Mesenteric fat pad (tissue), 1 donor: ENCODE data around the gene BMS1. TPM values are rescaled to one million over a fixed set of nuclear protein-coding genes. Genes with fewer than 3 reads are reported as not detected.
"Not testable (repeated sequence)": the region's sequence is repeated elsewhere in the genome, so short reads cannot be mapped to it uniquely, and the experiment has no call there.

Experiments used
- DNase-seq: peaks from one replicate; pipeline ENCODE4 v3.0.0-alpha.2; 2020; ENCODE audit warnings: low spot score
- total RNA-seq: library from RNA; stranded (reverse); fragmentation: NEBNext Ultra II Directional; extraction: Animal tissue kit (Norgen Biotek cat#: 25700); gene quantifications from one replicate; pipeline ENCODE4 v1.2.1, GENCODE V29; 2021
- donor health status: DM: yes; HTN: yes; CAD: no.

Gene BMS1
- total RNA-seq, 1 donor from 2014 or later: 13.7 TPM

DNA sequence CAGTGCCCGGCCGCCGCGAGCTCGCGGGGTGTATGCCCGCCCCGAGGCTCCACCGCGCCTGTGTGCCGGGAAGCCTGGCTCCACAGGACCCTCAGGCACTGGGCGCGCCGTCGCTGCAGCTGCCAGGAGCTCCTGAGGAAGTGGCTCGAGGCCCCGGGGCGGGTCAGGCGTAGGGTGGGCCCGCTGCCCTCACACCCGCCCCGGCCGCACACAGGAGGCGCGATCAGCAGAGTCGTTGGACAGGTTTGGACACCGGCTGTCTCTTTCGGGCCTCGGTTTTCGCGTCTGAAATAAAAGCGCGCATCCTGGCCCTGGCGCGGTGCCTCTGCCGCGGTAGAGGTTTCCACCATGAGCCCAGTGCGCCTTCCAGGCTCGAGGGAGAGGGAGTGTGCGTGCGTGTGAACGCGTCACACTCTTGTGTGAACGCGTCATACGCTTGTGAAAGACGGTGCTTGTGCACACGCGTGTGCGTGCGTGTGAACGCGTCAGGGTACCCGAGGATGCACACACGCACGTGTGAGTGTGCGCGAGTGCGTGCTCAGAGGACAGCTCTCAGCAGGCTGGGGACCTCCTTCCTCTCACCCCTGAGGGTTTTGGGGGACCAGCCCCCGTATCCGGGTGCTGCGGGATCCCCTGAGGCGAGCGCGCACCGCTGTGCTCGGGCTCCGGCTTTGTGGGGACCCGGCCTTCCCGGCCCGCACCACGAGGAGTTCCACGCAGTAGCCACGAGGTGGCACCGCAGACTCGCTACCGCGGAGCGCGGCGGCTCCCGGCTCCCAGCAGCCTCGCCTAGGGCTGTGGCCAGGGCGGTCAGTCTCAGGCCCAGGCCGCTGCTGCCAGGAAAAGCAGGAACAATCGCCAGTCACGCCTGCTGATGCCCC is 83.8 kb downstream of the BMS1 start:
- no peak for DNase-seq

DNA sequence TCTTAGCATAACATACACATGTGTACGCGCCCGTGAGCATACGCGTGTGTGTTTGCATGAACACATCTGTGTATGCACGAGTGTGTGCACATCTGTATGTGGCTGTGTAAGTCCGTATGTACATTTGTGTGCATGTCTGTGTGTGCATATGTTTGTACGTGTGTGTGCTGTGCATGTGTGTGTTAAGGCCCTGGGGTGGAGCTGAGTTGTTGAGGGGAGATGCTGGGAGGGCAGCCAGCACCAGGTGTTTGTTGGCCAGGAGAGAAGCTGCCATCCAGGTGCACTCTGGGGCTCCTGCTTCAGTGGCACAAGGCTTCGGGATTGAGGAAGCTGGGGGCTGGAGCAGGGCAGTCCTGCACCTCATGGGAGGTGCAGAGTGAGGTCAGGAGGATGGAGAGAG is 85.0 kb downstream of the BMS1 start:
- DNase-seq: no peak

DNA sequence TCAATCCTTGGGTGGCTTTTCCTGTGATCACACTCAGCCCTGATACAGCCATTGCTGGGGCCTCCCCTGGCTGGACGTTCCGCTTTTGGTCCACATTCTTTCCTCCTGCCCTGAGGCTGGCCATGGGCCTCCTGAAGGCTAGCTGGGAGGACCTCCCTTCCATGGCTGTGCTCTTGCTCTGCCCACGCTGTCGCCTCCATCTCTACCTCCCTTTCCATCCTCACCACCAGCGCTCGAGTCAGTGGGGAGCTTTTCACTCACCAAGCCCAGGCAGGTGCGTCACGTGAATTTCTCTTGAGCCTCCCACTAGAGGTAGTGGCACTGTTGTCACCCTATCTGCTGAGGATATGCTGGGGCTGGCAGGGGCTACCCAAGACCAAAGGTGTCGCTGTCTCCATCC is 85.9 kb downstream of the BMS1 start:
- DNase-seq: peak; percentile 71

DNA sequence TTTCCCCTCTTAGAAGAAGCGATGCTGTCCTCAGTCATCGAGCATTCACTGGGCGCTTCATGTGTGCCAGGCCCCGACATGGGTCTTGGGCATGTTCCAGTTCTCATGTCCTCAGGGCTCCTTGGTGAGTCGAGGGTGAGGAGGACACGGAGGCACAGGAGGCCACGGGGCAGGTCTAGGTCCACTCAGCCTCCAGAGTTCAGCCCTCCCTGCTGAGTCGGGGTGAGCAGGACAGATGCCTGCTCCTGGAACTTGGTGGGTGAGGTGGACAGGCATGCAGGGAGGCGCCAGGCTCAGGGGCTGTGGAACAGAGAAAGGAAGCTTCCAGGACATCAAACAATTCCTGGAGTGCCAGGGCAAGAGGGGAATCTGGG is 87.4 kb downstream of the BMS1 start:
- no peak for DNase-seq

- DNase-seq: not testable (repeated sequence)
Measured at GRCh38 chr10:42871138-42871641, 88.6 kb downstream of the BMS1 start.

DNA sequence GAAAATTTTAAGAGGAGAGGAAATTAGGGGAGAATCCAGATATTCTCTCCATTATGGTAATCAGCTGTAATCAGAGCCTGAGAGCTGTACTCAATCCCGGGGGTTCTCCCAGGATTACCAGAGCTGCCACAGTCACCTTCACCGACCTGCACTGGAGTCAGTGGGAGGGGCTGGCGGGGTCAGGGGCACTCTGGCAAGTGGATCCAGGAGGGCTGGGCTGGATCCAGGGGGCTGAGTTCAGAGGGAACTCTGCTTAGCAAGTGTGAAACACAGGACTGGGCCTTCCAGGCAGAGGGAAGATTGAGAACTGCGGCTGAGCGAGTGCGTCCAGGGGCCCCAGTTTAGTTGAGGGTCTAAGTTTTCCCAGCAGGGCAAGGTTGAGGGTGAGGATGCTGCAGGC is 89.2 kb downstream of the BMS1 start:
- no peak for DNase-seq

GRCh38 chr10:42872865-42873435 is 90.4 kb downstream of the BMS1 start:
- DNase-seq: no peak

GRCh38 chr10:42874713-42875387 is 92.3 kb downstream of the BMS1 start:
- no peak for DNase-seq

GRCh38 chr10:42875388-42875755 is 92.8 kb downstream of the BMS1 start:
- no peak for DNase-seq

DNA sequence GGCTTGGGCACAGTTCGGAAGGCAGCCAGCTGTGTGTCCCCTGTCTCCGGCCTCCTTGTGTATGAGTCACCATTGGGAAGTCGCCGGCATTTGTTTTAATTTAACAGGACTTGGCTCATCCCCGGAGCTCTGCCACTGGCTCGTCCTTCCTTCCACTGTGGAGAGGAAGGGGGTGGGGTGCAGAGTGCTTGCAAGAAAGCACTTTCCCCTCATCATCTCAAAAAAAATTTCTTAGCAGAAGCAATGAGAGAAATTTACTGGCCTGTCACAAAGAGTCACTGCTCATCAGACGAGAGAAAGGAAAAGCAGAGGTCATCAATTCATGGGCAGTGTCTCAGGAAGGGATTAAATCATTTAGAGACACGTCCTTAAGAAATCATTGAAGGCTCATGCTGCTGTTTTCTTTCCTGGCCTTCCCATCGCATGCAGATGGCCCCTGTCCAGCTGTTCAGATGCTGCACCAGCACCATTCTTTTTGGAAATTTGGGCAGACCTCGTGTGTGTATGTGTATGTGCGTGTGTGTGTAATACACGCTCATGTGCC is 93.3 kb downstream of the BMS1 start:
- DNase-seq: no peak

DNA sequence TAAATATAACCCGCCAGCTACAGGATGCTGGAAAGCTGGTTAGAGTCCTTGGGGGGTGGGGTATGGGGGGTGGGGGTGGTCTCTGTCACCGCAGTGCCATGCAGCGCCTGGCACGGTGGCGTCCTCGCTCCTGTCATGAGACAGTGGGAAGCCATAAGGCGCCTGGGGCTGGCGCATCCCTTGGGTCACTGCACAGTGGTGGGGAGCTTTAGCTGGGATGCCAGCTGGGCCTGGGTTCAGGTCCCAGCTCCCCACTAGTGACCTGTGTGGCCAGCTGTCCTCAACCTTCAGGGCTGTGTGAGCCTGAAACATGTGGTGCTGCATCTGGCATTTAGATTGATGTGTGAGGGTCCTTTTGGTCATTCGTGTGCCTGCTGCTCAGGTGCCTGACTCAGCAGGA is 93.9 kb downstream of the BMS1 start:
- no peak for DNase-seq

DNA sequence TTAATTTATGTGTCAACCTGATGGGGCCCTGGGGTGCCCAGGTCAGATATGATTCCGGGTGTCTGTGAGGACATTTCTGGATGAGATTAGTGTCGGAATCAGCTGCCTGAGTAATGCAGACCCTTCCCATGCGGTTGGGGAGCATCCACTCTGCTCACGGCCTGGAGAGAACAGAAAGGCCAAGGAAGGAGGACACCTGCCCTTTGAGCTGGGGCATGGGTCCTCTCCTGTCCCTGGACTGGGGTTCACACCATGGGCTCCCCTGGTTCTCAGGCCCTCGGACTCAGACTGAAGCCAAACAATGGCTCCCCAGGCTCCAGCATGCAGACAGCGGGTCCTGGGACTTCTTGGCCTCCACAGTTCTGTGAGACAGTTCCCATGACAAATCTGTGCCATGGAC is 94.3 kb downstream of the BMS1 start:
- DNase-seq: no peak

GRCh38 chr10:42877496-42878030 is 95.0 kb downstream of the BMS1 start:
- DNase-seq: no peak

DNA sequence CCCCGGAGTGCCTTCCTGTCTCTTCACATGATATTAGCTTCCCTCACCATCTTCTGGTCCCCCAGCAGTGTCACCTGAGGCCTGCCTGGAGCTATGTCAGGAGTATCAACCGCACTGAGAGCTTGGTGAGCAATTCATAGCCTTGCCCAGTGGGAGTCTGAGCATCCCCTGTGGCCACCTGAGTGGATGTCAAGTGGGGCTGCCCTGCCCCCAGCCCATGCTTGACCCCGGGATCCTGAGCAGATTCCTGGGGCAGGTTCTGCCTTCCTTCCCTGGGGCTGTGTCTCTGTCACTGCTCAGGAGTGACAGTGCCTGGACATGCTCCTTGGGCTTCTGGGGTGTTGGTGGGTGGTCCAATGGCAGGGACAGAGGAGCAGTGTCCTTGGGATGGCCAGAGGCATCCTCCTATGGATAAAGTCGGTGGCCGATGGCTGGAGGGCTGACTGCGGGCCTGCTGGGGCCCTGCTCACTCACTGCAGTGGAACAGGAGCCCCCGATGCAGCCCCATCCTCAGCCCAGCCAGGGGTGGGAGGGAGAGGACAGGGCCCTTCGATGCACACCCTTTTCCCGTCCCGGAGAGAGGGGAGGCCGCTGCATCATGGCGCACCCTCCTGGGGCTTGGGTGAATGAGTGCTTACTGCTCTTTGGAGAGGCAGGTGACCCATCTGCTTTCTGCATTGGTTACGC is 95.7 kb downstream of the BMS1 start:
- DNase-seq: no peak

GRCh38 chr10:42878821-42879195 is 96.2 kb downstream of the BMS1 start:
- DNase-seq: no peak

DNA sequence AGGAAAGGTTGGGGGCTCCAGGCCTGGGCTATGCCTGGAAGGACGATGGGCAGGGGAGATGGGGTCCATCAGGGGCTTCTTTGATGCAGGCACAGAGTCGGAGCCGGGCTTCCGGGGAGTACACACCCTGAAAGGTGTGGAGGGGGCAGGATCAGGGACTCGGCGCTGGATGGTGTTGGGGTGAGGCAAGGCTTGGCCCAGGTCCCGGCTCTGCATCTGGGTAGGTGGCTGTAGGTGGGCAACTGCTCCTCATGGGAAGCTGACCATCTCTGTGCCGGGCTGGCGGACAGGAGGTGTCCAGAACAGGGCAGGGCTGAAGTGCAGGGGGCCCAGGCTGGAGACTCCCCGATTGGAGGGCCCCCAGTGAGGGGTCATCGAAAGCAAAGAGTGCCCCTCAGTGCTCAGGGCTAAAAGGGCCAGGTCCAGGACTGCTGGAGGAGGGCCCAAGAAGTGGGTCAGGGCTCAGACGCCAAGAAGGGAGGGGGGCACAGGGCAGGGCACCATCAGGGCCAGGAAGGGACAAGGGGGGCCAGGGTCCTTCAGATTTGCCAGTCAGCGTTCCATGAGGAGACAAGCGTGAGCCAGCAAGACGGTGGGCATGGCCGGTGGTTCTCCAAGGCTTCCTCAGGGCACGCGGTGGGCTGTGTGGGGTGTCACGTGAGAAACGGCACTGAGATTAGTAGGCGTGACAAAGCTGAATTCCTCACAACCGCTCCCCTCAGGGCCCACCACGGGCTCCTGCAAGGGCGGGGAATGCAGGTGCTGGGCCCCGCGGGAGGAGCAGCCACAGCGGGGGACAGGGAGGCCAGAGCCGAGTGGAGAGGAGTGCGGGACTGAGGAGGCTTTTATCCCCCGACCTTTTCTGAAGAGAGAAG is 97.0 kb downstream of the BMS1 start:
- DNase-seq: no peak

GRCh38 chr10:42880255-42880620 is 97.6 kb downstream of the BMS1 start:
- DNase-seq: no peak

DNA sequence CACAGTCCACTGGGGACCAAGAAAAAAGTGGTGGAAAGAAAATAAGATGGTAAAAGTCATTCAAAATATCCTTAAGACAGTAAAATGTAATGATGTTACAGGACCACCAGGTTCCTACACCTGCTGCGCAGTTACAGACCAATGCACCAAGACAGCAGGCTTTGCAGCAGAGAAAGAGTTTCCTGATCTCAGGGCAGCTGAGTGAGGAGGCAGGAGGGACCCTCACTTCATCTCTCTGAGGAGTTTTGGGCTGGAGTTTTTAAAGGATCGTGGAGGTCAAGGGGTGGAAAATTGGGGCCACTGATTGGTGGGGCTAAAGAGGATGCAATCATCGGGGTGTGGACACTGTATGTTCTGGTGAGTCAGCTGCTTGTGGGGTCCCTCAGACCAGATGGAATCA is 100.0 kb downstream of the BMS1 start:
- DNase-seq: no peak
